Measurements from ENCODE around the gene FKBP1B.
"Not testable (repeated sequence)": the region's sequence is repeated elsewhere in the genome, so short reads cannot be mapped to it uniquely, and the experiment has no call there.

The FKBP1B gene

GRCh38 chr2:24021122-24021998 lies 28.2 kb upstream of the FKBP1B start:
- no peak for DNase-seq (ENCODE audit: low read depth)

DNA sequence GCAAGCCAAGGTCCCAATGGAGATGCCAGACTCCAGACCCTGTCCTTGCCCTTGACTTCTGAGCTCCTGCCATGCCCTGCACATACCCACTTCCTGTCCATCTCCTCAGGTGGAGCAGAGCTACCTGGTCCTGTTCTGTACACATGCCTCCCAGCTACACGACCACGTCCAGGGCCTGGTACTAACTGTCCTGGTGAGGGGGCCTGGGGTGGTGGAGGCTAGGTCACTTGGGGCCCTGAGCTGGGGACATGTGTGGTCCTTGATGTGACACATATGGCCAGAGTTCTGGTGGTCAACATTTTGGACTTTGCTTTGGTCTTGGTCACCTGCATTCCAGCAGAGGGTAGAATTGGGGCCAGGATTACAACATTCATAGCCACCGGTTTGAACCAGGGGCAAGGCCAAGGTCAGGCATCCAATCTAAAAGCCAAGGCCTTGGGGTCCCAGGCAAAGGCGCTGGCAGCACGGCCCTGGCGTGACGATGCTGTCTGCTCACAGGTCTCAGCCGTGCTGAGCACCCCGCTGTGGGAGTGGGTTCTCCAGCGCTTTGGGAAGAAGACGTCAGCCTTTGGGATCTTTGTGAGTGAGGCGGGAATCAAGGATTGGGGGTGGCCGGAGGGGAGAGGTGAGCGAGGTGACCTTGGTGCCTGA lies 27.1 kb upstream of the FKBP1B start:
- no peak for DNase-seq (ENCODE audit: low read depth)
- H3K4me3 ChIP-seq (ENCODE audit: low read depth, low read length), result no peak overlapping the region

More at GRCh38 chr2:24021122-24021998, 28.2 kb upstream of the FKBP1B start:
- no peak overlapping the region for H3K4me3 ChIP-seq (ENCODE audit: low read depth, low read length)

DNA sequence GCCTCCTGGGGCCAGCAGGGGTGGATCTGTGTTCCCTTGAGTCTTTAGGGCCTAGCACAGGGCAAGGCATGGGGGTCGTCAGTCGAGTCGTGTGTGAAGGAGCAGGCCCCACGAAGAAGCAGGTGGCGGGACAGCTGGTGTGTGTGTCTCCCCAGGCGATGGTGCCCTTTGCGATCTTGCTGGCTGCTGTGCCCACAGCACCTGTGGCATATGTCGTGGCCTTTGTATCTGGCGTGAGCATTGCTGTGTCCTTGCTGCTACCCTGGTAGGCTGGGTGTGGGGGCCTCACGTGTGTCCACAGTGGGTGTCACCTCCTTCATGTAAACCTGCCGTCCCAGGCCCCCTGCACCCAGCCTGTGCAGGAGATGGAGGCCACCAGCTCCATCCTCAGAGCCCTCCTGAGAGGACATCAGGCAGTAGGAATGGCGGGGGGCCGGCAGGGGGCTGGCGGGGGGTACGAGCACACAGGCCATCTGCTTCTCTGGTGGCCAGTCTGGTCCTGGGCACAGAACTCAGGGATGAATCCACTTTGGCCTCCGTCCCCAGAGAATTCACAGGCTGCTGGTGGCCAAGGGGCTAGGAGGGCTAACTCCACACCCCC lies 26.5 kb upstream of the FKBP1B start:
- no peak for DNase-seq (ENCODE audit: low read depth)
- no peak overlapping the region for H3K4me3 ChIP-seq (ENCODE audit: low read depth, low read length)

DNA sequence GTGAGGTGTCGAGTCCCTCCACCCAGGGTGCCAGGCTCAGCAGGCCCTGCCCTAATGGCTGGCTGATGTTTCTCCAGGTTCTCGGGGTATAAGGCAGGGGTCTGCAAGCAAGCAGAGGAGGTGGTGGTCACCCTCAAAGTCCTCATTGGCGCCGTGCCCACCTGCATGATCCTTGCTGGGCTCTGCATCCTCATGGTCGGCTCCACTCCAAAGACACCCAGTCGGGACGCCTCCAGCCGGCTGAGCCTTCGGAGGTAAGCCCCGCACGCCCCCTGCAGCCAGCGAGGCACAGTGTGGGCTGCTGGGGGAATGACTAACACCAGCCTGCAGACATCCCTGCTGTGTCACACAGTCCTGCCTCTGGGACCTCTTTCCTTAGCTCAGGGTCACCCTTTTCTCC lies 25.5 kb upstream of the FKBP1B start:
- no peak for DNase-seq (ENCODE audit: low read depth)
- no peak overlapping the region for H3K4me3 ChIP-seq (ENCODE audit: low read depth, low read length)

DNA sequence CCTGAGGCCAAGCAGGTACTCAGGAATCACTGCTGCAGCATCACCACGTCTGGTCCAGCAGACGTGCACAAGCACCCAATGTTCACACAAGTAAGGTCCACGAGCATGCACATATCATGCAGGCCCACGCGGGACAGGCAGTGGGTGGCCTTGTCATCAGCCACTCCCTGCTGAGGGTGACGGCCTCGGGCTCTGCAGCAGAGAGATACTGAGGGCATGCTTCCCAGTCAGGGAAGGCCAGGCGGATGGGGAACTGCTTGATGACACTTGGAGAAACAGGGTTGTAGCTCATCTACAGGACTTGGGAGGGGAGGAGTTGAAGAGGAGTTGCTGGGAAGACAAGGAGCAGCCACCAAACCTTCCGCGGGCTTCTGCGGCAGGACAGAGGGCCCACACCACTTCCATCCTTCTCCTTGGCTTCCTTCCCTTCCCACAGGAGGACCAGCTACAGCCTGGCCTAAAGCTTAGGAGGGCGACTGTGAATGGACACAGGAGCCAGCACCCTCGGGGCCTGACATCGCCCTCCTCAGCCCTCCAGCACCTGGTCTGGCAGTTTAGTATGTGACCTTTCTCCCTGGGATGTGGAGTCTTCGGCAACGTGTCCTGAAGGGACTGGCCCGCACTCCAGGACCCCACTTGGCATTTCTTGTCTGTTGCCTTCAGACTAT lies 24.4 kb upstream of the FKBP1B start:
- no peak overlapping the region for H3K4me3 ChIP-seq (ENCODE audit: low read depth, low read length)
- no peak for DNase-seq (ENCODE audit: low read depth)

- no peak overlapping the region for H3K4me3 ChIP-seq (ENCODE audit: low read depth, low read length)
- DNase-seq (ENCODE audit: low read depth), result no peak
These were observed 23.3 kb upstream of the FKBP1B start for GRCh38 chr2:24026233-24026632.

DNA sequence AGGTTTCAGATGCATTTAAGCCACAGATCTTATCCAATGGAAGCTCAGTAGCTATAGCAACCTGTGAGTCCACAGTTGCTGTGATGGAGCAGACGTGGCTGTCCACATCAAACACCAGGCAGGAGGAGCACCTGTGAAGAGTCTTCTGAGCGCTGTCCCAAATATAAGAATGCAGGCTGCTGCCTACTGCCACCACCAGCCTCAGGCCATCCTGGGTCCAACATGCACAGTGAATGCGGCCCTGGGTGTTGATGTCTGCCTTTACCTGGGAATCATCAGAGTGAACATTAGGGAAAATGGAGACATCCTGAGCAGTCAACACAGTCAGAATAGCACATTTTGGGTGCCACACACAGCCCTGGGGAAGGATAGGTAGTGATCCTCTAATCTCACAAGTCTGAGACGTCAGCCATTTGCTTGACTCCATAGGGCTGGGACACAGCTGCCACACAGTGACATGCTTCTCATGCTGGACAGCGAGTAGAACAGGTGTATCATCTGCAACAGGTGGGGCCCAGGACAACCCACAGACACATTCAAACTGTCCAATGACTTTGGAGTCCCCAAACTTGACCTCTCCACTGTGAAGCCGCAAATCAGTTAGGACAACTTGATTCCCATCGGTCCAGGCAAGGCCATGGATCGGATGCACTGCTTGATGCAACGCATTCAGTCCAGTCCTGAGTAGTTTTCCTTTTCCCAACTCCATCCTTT lies 10.6 kb upstream of the FKBP1B start:
- no peak overlapping the region for H3K4me3 ChIP-seq (ENCODE audit: low read depth, low read length)

DNA sequence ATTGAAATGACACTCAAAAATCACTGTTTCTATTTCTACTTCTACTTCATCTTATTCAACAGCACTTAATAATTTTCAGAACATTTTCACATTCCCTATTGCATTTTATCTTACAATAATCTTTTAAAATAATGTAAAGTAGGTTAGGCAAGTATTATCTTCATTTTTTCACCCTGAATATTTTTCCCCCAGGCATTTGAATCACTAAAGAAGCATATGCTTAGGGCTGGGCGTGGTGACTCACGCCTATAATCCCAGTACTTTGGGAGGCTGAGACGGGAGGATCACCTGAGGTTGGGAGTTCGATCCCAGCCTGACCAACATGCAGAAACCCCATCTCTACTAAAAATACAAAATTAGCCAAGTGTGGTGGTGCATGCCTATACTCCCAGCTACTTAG lies 9.0 kb upstream of the FKBP1B start:
- H3K4me3 ChIP-seq (ENCODE audit: low read depth, low read length), result no peak overlapping the region

More for the DNA sequence above, 10.6 kb upstream of the FKBP1B start:
- no peak for DNase-seq (ENCODE audit: low read depth)

DNA sequence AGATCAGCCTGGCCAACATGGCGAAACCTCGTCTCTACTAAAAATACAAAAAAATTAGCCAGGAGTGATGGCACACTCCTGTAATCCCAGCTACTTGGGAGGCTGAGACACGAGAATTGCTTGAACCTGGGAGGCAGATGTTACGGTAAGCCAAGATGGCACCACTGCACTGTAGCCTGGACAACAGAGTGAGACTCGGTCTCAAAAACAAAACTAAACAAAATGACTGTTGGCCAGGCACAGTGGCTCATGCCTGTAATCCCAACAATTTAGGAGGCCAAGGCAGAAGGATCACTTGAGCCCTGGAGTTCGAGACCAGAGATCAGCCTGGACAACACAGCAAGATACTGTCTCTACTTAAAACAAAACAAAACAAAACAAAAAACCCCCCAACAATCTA lies 6.4 kb upstream of the FKBP1B start:
- not testable (repeated sequence) for DNase-seq (ENCODE audit: low read depth); H3K4me3 ChIP-seq (ENCODE audit: low read depth, low read length)

More for the DNA sequence above, 9.0 kb upstream of the FKBP1B start:
- DNase-seq (ENCODE audit: low read depth), result no peak

DNA sequence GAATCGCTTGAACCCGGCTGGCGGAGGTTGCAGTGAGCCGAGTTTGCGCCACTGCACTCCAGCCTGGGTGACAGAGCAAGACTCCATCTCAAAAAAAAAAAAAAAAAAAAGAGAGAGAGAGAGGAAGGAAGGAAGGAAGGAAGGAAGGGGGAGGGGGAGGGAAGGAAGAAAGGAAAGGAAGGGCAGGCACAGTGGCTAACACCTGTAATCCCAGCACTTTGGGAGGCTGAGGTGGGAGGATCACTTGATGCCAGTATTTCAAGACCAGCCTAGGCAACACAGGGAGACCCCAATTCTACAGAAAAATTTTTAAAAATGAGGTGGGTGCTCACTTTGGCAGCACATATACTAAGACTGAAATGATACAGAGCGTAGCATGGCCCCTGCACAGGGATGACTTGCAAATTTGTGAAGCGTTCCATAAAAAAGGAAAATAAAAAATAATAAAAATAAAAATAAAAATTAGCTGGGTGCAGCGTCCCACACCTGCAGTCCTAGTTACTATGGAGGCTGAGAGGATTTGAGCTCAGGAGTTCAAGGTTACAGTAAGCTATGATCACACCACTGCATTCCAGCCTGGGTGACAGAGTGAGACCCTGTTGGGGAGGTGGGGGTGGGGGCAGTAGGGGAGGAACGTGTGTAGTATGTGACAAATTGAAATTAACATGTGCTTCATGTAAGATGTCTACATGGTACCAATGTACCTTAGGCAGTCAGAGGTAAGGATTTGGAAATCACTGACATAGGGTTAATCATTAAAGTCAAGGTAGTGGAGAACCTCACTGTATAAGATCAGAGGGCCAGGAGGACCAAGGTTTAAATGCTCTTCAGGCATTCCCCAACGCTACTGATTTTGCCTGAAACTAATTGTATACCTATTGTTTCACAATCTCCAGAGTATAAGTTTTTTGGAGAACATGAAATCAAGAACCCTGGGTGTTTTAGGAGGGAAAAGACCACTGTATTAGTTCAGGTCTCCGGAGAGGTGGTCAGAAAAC lies 3.7 kb upstream of the FKBP1B start:
- no peak for DNase-seq (ENCODE audit: low read depth)
- peak overlapping the region; percentile 90 for H3K4me3 ChIP-seq (ENCODE audit: low read depth, low read length)

DNA sequence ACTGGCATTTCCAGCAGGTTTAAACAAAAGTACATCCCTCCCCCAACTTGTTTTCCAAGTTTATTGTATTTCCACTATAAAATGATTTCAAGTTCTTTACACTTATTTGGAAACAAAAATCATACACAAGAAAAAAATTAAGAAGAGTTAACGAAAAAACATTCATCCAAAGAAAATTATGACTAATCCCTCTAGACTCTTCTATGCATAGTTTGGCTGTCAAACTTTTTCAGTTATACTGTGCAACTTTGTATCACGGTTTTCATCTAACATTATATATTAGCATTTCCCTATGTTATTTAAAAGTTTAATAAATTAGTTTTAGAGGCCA lies 3.0 kb upstream of the FKBP1B start:
- DNase-seq (ENCODE audit: low read depth), result no peak
- peak overlapping the region; percentile 90 for H3K4me3 ChIP-seq (ENCODE audit: low read depth, low read length)

DNA sequence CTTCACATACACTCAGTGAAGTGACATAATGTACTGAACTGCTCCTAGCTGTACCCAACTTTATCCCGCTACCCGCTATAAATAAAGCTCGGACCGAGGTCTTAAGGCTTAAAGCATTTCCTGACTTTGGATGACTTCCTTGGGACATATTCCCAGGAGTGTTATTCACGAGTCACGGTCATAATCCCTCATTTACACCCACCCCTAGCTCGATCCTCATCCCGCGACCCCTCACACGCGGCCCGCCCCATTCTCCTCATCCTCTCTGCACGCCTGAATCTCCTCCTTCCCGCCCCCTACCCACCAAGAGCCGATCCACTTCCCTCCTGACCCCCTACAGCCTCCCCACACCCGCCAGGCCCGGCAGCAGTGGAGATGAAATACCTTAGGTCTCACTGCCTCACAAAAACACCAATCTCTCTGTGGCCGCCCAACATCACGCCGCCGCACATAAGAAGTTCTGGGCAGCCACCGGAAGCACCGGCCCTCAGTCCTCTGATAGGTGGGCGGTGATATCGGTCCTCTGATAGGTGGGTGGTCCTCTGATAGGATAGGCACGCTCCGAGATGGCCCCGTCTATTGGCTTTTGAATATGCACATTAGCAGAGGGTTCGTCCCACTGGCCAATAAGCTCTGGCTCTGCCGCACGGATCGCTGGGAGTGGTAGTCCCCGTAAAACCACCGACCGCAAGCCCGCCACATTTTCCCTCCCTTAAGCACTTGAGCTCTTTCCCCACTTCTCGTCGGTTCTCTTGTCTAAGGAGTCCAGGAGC lies 2.4 kb upstream of the FKBP1B start, which contains the start of gene WDCP:
Gene WDCP, minus strand, starts transcription at position 462 of the 773 bp plus-strand sequence. CDS start 7,897 bp downstream, outside the sequence.
- DNase-seq (ENCODE audit: low read depth), result peak; percentile 97
- peak within 1 kb of the TSS; percentile 90 for H3K4me3 ChIP-seq (ENCODE audit: low read depth, low read length)

GRCh38 chr2:24047703-24048033 lies 1.9 kb upstream of the FKBP1B start:
- DNase-seq (ENCODE audit: low read depth), result no peak
- H3K4me3 ChIP-seq (ENCODE audit: low read depth, low read length), result no peak overlapping the region

- H3K4me3 ChIP-seq (ENCODE audit: low read depth, low read length), result peak overlapping the region; percentile 69
- no peak for DNase-seq (ENCODE audit: low read depth)
These were observed 614 bp upstream of the FKBP1B start for GRCh38 chr2:24048769-24049484.

- no peak for DNase-seq (ENCODE audit: low read depth)
- peak overlapping the region; percentile 69 for H3K4me3 ChIP-seq (ENCODE audit: low read depth, low read length)
These were observed 769 bp downstream of the FKBP1B start for GRCh38 chr2:24050041-24050979.

DNA sequence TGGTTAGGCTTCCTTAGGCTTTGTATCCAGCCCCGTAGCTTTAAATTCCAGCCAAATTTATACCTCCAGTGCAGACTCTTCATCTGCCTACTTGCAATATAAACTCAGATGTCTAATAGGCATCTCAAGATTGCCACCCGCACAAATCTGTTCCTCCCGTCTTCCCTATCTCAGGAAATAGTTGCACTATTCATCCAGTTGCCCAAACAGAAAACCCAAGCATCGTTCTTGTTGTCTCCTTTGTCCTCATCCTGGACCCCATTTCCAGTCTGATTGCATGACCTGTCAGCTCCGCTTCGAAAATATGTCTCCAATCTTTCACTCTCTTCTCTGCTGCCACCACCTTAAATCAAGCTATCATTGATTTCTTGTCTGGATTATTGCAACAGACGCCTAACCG lies 2.3 kb downstream of the FKBP1B start:
- no peak for DNase-seq (ENCODE audit: low read depth)
- no peak overlapping the region for H3K4me3 ChIP-seq (ENCODE audit: low read depth, low read length)

Measured in skeletal muscle cell (primary cell).